ENCODE data around the gene NPTX1.
"Not testable (repeated sequence)": the region's sequence is repeated elsewhere in the genome, so short reads cannot be mapped to it uniquely, and the experiment has no call there.

Gene NPTX1

GRCh38 chr17:80475910-80476876 lies at the start of gene NPTX1:
Gene NPTX1, minus strand, starts transcription at chr17:80476607. Its CDS starts 161 bp downstream, at chr17:80476446.
- DNase-seq, result no peak

GRCh38 chr17:80523956-80524712 lies 47.7 kb upstream of the NPTX1 start:
- DNase-seq, result no peak

GRCh38 chr17:80523054-80523744 lies 46.8 kb upstream of the NPTX1 start:
- no peak for DNase-seq

GRCh38 chr17:80520810-80521455 lies 44.5 kb upstream of the NPTX1 start:
- no peak for DNase-seq

- DNase-seq, result no peak
Measured at GRCh38 chr17:80519091-80519781, 42.8 kb upstream of the NPTX1 start.

- no peak for DNase-seq
Measured at GRCh38 chr17:80518392-80518791, 42.0 kb upstream of the NPTX1 start.

GRCh38 chr17:80517641-80518040 lies 41.2 kb upstream of the NPTX1 start:
- DNase-seq, result no peak

- DNase-seq, result no peak
Measured at GRCh38 chr17:80516171-80516932, 39.9 kb upstream of the NPTX1 start.

- DNase-seq, result no peak
Measured at GRCh38 chr17:80513892-80514291, 37.5 kb upstream of the NPTX1 start.

GRCh38 chr17:80513201-80513600 lies 36.8 kb upstream of the NPTX1 start:
- no peak for DNase-seq

- no peak for DNase-seq
Measured at GRCh38 chr17:80512233-80512632, 35.8 kb upstream of the NPTX1 start.

- DNase-seq, result no peak
Measured at GRCh38 chr17:80511222-80512180, 35.1 kb upstream of the NPTX1 start.

- DNase-seq, result no peak
Measured at GRCh38 chr17:80510772-80511171, 34.4 kb upstream of the NPTX1 start.

- no peak for DNase-seq
Measured at GRCh38 chr17:80510132-80510531, 33.7 kb upstream of the NPTX1 start.

- DNase-seq, result no peak
Measured at GRCh38 chr17:80509311-80509710, 32.9 kb upstream of the NPTX1 start.

- DNase-seq, result no peak
Measured at GRCh38 chr17:80507965-80508364, 31.6 kb upstream of the NPTX1 start.

GRCh38 chr17:80507177-80507576 lies 30.8 kb upstream of the NPTX1 start:
- not testable (repeated sequence) for DNase-seq

GRCh38 chr17:80504686-80505413 lies 28.4 kb upstream of the NPTX1 start:
- no peak for DNase-seq

GRCh38 chr17:80503921-80504320 lies 27.5 kb upstream of the NPTX1 start:
- DNase-seq, result no peak

All from CD4-positive, alpha-beta T cell treated with Interleukin-15 for 1 hour (primary cell).